ENCODE results near the gene TLCD1. TPM values are rescaled to one million over a fixed set of nuclear protein-coding genes. Genes with fewer than 3 reads are reported as not detected.

Gene TLCD1
- total RNA-seq, 1 experiment from 2014 or later, result 44.9 TPM

- H3K4me1 Mint-ChIP-seq (ENCODE audit: low read depth, unreplicated experiment), result peaks cover 32% of the 10 kb centered on the region
- peak; percentile 97 for TF ChIP-seq CTCF (IDR thresholded peaks at IDR 0.05; ENCODE audit: unreplicated experiment)
- BruUV-seq (replicated peaks), result TSS peak; percentile 19
- H3K27ac Mint-ChIP-seq (ENCODE audit: unreplicated experiment), result peak overlapping the region; percentile 37
- H3K4me3 Mint-ChIP-seq (ENCODE audit: low read depth, unreplicated experiment), result no peak overlapping the region
- H3K27me3 Mint-ChIP-seq (ENCODE audit: unreplicated experiment), result no peaks in the 10 kb centered on the region
- no peaks in the 10 kb centered on the region for H3K9me3 Mint-ChIP-seq (ENCODE audit: low read depth, unreplicated experiment)
- CTCF ChIA-PET, result interaction anchor here (0.7 to 9.1 kb wide), 7 partner anchors 13 to 148 kb away, joined by 3 to 228 read pairs (median 4); partner anchors contain the start of genes NEK8, RPL23A and TLCD1
- H3K36me3 Mint-ChIP-seq (ENCODE audit: insufficient read depth, unreplicated experiment), result peaks cover 93% of the 10 kb centered on the region
- peak; percentile 94 for DNase-seq
- intact Hi-C loops (cut with micrococcal nuclease; ENCODE audit: unreplicated experiment), result loop anchor here (1.0 kb wide), 1 partner anchor 23 kb away; no protein-coding TSS in a partner anchor
Measured at GRCh38 chr17:28750178-28751047, 24.4 kb upstream of the TLCD1 start.

GRCh38 chr17:28749516-28750177 is 23.6 kb upstream of the TLCD1 start:
- H3K4me3 Mint-ChIP-seq (ENCODE audit: low read depth, unreplicated experiment), result peak overlapping the region; percentile 81
- intact Hi-C loops (cut with micrococcal nuclease; ENCODE audit: unreplicated experiment), result loop anchor here (1.0 kb wide), 1 partner anchor 22 kb away; no protein-coding TSS in a partner anchor
- BruUV-seq (replicated peaks), result no TSS peak
- peak overlapping the region; percentile 56 for H3K27ac Mint-ChIP-seq (ENCODE audit: unreplicated experiment)
- DNase-seq, result no peak
- CTCF ChIA-PET, result interaction anchor here (0.8 to 9.1 kb wide), 4 partner anchors 14 to 30 kb away, joined by 3 to 228 read pairs (median 6); partner anchors contain the start of genes NEK8, RPL23A and TLCD1
- H3K36me3 Mint-ChIP-seq (ENCODE audit: insufficient read depth, unreplicated experiment), result peaks cover 93% of the 10 kb centered on the region
- no peaks in the 10 kb centered on the region for H3K9me3 Mint-ChIP-seq (ENCODE audit: low read depth, unreplicated experiment)
- H3K4me1 Mint-ChIP-seq (ENCODE audit: low read depth, unreplicated experiment), result peaks cover 31% of the 10 kb centered on the region
- TF ChIP-seq CTCF (IDR thresholded peaks at IDR 0.05; ENCODE audit: unreplicated experiment), result no peak
- H3K27me3 Mint-ChIP-seq (ENCODE audit: unreplicated experiment), result no peaks in the 10 kb centered on the region

GRCh38 chr17:28748852-28749515 is 23.0 kb upstream of the TLCD1 start:
- intact Hi-C loops (cut with micrococcal nuclease; ENCODE audit: unreplicated experiment), result no loop called here
- no peak for TF ChIP-seq CTCF (IDR thresholded peaks at IDR 0.05; ENCODE audit: unreplicated experiment)
- CTCF ChIA-PET, result interaction anchor here (0.6 to 9.1 kb wide), 2 partner anchors 22 to 88 kb away, joined by 5 to 228 read pairs; partner anchors contain the start of genes NEK8 and TLCD1
- Mint-ChIP-seq H3K27ac (ENCODE audit: unreplicated experiment) (peak overlapping the region; percentile 56), H3K4me3 (ENCODE audit: low read depth, unreplicated experiment) (peak overlapping the region; percentile 81), H3K27me3 (ENCODE audit: unreplicated experiment) (no peaks in the 10 kb centered on the region), H3K36me3 (ENCODE audit: insufficient read depth, unreplicated experiment) (peaks cover 95% of the 10 kb centered on the region), H3K4me1 (ENCODE audit: low read depth, unreplicated experiment) (peaks cover 31% of the 10 kb centered on the region), H3K9me3 (ENCODE audit: low read depth, unreplicated experiment) (no peaks in the 10 kb centered on the region)
- no peak for DNase-seq
- BruUV-seq (replicated peaks), result no TSS peak

Data from Calu3 (cell line).